ENCODE data around the gene CHAMP1. TPM values are rescaled to one million over a fixed set of nuclear protein-coding genes. Genes with fewer than 3 reads are reported as not detected.

The CHAMP1 gene
- total RNA-seq (2016; rRNA removed; fragmentation: Illumina TruSeq; extraction: Trizol) (9.7 and 14.6 TPM in 2 replicates), polyA plus RNA-seq (2011; rRNA removed) (7.9 and 8.4 TPM in 2 replicates), polyA minus RNA-seq (2011; rRNA and poly(A)+ RNA removed; ENCODE audit: low replicate concordance) (4.3 and 13.1 TPM in 2 replicates), Bru-seq, nascent RNA (percentile 89 among the genes with signal in this experiment), BruChase-seq, experiment 1, labeled RNA remaining after a 6-hour chase (percentile 82 among the genes with signal in this experiment), BruChase-seq, experiment 2, labeled RNA remaining after a 2-hour chase (percentile 91 among the genes with signal in this experiment)
- 20.2 and 30.6 TPM in 2 replicates for total RNA-seq (2016; cell fraction: cytosol; rRNA removed; fragmentation: Illumina TruSeq; extraction: Trizol; ENCODE audit: low read depth)
- 8.1 and 12.3 TPM in 2 replicates for total RNA-seq (2016; cell fraction: insoluble cytoplasmic fraction; rRNA removed; fragmentation: Illumina TruSeq; extraction: Trizol)
- total RNA-seq (2016; cell fraction: membrane; rRNA removed; fragmentation: Illumina TruSeq; extraction: Trizol): 22.3 and 23.9 TPM in 2 replicates
- 8.7 and 11.3 TPM in 2 replicates for total RNA-seq (2016; cell fraction: nucleus; rRNA removed; fragmentation: Illumina TruSeq; extraction: Trizol)
- 7.1 and 9.5 TPM in 2 replicates for polyA plus RNA-seq (2011; cell fraction: cytosol; rRNA removed)
- polyA plus RNA-seq (2011; cell fraction: nucleus; rRNA removed): 7.5 and 7.6 TPM in 2 replicates
- 9.5 and 13.4 TPM in 2 replicates for polyA plus RNA-seq (2012)
- polyA plus RNA-seq (2016; cell fraction: cytosol; fragmentation: Illumina TruSeq; extraction: Trizol; ENCODE audit: low read depth): 26.2 and 31.0 TPM in 2 replicates
- polyA plus RNA-seq (2016; cell fraction: insoluble cytoplasmic fraction; fragmentation: Illumina TruSeq; extraction: Trizol; ENCODE audit: low read depth): 26.0 and 33.1 TPM in 2 replicates
- 16.6 and 17.8 TPM in 2 replicates for polyA plus RNA-seq (2016; cell fraction: membrane; fragmentation: Illumina TruSeq; extraction: Trizol; ENCODE audit: low read depth)
- 25.6 and 26.9 TPM in 2 replicates for polyA plus RNA-seq (2016; cell fraction: nucleus; fragmentation: Illumina TruSeq; extraction: Trizol; ENCODE audit: insufficient read depth, low read depth)
- 7.6 and 9.4 TPM in 2 replicates for polyA minus RNA-seq (2011; cell fraction: cytosol; rRNA and poly(A)+ RNA removed)
- polyA minus RNA-seq (2011; cell fraction: nucleus; rRNA and poly(A)+ RNA removed): 10.2 and 12.1 TPM in 2 replicates
- long read RNA-seq, experiment 1, partial matches to known transcripts: 0 of 3 reads
- long read RNA-seq, experiment 1, other reads (novel, unspliced or antisense): 1 of 3 reads
- long read RNA-seq, experiment 2, full-length matches to known transcripts: 44 of 44 reads
- long read RNA-seq, experiment 2, partial matches to known transcripts: 0 of 44 reads
- long read RNA-seq, experiment 2, other reads (novel, unspliced or antisense): 0 of 44 reads

DNA sequence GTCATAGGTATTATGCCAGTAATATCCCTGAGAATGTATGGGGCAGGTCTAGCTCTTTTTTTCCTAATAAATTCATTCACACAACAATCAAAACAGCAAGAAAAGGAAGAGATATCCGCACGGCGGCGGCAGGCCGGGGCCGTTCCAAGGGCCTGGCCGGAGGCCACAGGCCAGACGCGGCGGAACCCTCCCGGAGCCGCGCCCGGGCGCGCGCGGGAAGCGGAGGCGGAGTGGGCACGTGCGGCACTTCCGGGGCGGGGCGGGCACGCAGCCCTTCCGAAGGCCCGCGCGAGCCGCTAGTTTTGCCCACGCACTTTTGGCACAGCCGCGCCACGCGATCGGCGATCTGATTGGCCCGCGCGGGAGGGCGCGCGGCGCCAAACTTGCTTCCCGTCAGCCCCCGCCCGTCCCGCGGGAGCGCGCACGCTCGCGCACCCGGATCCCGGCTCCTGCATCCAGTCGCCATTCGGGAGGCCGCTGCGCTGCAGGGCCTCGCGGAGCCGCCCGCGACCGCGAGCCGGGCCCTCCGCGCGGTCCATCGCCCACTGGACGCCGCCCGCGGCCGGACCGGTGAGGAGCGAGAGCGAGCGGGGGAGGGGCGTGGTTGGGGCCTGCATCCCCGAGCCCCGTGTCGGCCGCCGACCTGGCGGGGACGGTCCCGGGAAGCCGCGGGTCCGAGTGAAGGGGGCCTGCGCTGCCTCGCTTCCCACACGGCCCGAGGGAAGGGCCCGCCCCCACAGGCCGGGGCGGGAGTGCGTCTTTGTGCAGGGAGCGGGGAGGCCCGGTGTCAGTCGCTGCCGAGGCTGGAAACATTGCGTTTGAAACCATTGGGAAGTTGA lies at the start of gene CHAMP1:
CHAMP1 (plus strand) TSS at position 430 of the 839 bp plus-strand sequence. CDS start 9,340 bp downstream, outside the sequence.
- peaks cover 61% of the 10 kb centered on the region for H3K4me1 ChIP-seq (ENCODE audit: insufficient read depth, low read length)
- in situ Hi-C loops (cut with HindIII; ENCODE audit: extremely low pct_ligation_motif_present, low pct_unique_long_range_greater_than_20kb) (no loop called here), intact Hi-C loops (cut with micrococcal nuclease; ENCODE audit: unreplicated experiment) (loop anchor here (2.0 kb wide), 1 partner anchor 33 kb away; the partner anchor contains the start of gene UPF3A)
- ChIA-PET POLR2A (interaction anchor here (3.7 kb wide), 1 partner anchor 33 kb away, joined by 15 read pairs; the partner anchor contains the start of gene UPF3A), CTCF (ENCODE audit: low intra/inter-chr PET ratio, low total read pairs) (no interaction called here)
- H3K36me3 ChIP-seq (replicated peaks in 1 of 2; ENCODE audit: control insufficient read depth in 1 of 2, insufficient read depth in 2 of 2, low read length in 2 of 2): no peaks in the 10 kb centered on the region
- DNase-seq (ENCODE audit: low spot score) (peak; percentile 90), FAIRE-seq (no peak), ATAC-seq (peak; percentile 90)
- H3K9ac ChIP-seq (ENCODE audit: insufficient read depth, low read depth, low read length): peak within 1 kb of the TSS; percentile 87
- peak within 1 kb of the TSS; percentile 89 for H3K27ac ChIP-seq (ENCODE audit: extremely low read length, insufficient read depth, low read length)
- H3K4me3 ChIP-seq (replicated peaks in 1 of 3; ENCODE audit: insufficient read depth in 1 of 3, low read depth in 2 of 3, low read length in 3 of 3): peak within 1 kb of the TSS; percentile 71 to 83 (median 82)
- H4K20me1 ChIP-seq (ENCODE audit: insufficient read depth, low read length): no peaks in the 10 kb centered on the region
- H3K27me3 ChIP-seq (ENCODE audit: control insufficient read depth in 1 of 2, insufficient read depth in 2 of 2, low read length in 2 of 2): no peaks in the 10 kb centered on the region; a peak in 1 of 5 replicates
- no TSS peak for BruUV-seq (replicated peaks)
- no peaks in the 10 kb centered on the region for H3K9me3 ChIP-seq (ENCODE audit: low read length)
- H3K79me2 ChIP-seq (ENCODE audit: insufficient read depth, low read length): peaks cover 42% of the 10 kb centered on the region
- WGBS (ENCODE audit: low lambda C conversion rate): 0% methylated on average over 22 of the region's 107 CpGs
- H2AFZ ChIP-seq (ENCODE audit: low read length): peak within 1 kb of the TSS; percentile 66
- H3K4me2 ChIP-seq (ENCODE audit: low read depth, low read length): peak within 1 kb of the TSS; percentile 82
- TF ChIP-seq BCLAF1 (IDR thresholded peaks at IDR 0.05) (no peak), NFRKB (IDR thresholded peaks at IDR 0.05) (no peak), ZMYM2 (CRISPR knock-in tag; IDR thresholded peaks at IDR 0.05) (no peak; the same call in 1 of the 2 replicates), TCF7L2 (IDR thresholded peaks at IDR 0.05; ENCODE audit: low read depth, low read length) (no peak), JUND (CRISPR knock-in tag; IDR thresholded peaks at IDR 0.05) (no peak), GPN1 (CRISPR knock-in tag; IDR thresholded peaks at IDR 0.05; ENCODE audit: borderline replicate concordance) (peak; percentile 11; the same call in 1 of the 2 replicates), ZNF839 (CRISPR knock-in tag; IDR thresholded peaks at IDR 0.05; ENCODE audit: borderline replicate concordance) (no peak), ZNF558 (CRISPR knock-in tag; IDR thresholded peaks at IDR 0.05; ENCODE audit: borderline replicate concordance) (no peak; the same call in 1 of the 2 replicates), ZKSCAN8 (CRISPR knock-in tag; IDR thresholded peaks at IDR 0.05; ENCODE audit: borderline replicate concordance) (no peak), ZNF121 (CRISPR knock-in tag; IDR thresholded peaks at IDR 0.05) (no peak), SALL2 (CRISPR knock-in tag; IDR thresholded peaks at IDR 0.05) (0 out of 2 replicates have a peak, but pooled peaks have one; percentile 56), ZNF800 (CRISPR knock-in tag; IDR thresholded peaks at IDR 0.05) (no peak), ZNF740 (CRISPR knock-in tag; IDR thresholded peaks at IDR 0.05) (no peak)
